ENCODE results near the gene RNU2-63P.
"Not testable (repeated sequence)": the region's sequence is repeated elsewhere in the genome, so short reads cannot be mapped to it uniquely, and the experiment has no call there.

The RNU2-63P gene

GRCh38 chr2:87981182-87981581 is 35.2 kb downstream of the RNU2-63P start:
- not testable (repeated sequence) for DNase-seq (ENCODE audit: low read depth, low spot score)

GRCh38 chr2:87972385-87972784 is 44.0 kb downstream of the RNU2-63P start:
- DNase-seq (ENCODE audit: low read depth, low spot score) = not testable (repeated sequence)
